Measurements from ENCODE around the gene PDE2A. TPM values are rescaled to one million over a fixed set of nuclear protein-coding genes. Genes with fewer than 3 reads are reported as not detected.

The PDE2A gene
- total and polyA plus RNA-seq, 2 donors (not counting 3 experiments of a cell fraction or from before 2014, with no cell fraction given), result 14.8 to 16.8 TPM

GRCh38 chr11:72710278-72710677 lies 36.1 kb upstream of the PDE2A start:
- H3K36me3 ChIP-seq (ENCODE audit: control insufficient read depth in 2 of 2, extremely low read depth in 1 of 2, insufficient read depth in 2 of 2, low read length in 2 of 2), result peaks cover 0 to 45% of the 10 kb centered on the region in 2 experiments
- ChIA-PET CTCF (interaction anchor here (0.9 kb wide), 1 partner anchor 15 kb away, joined by 3 read pairs; no protein-coding TSS in a partner anchor), POLR2A (no interaction called here)
- H2AFZ ChIP-seq (ENCODE audit: low read depth, low read length), result no peak overlapping the region
- intact Hi-C loops (cut with micrococcal nuclease), result no loop called here
- H3K9me1 ChIP-seq (replicated peaks; ENCODE audit: control insufficient read depth, extremely low read depth, insufficient read depth, low read length), result no peaks in the 10 kb centered on the region
- dilution Hi-C loops (cut with MboI; ENCODE audit: extremely low pct_ligation_motif_present, low sequenced_read_pairs), result no loop called here
- H3K79me2 ChIP-seq (ENCODE audit: control insufficient read depth, insufficient read depth, low read length), result no peaks in the 10 kb centered on the region
- H3K9ac ChIP-seq (replicated peaks; ENCODE audit: extremely low read depth, insufficient read depth, low read length), result no peak overlapping the region
- TF ChIP-seq GATA2 (IDR thresholded peaks at IDR 0.05; ENCODE audit: insufficient read depth, insufficient read length, low read depth, low read length) (no peak), EZH2 (IDR thresholded peaks at IDR 0.05; ENCODE audit: borderline replicate concordance, low read depth, low read length, severe bottlenecking) (no peak), MAX (IDR thresholded peaks at IDR 0.05; ENCODE audit: insufficient read depth, insufficient read length) (no peak), CTCF (IDR thresholded peaks at IDR 0.05; ENCODE audit: extremely low read depth in 1 of 2, insufficient read depth in 1 of 2, low read depth in 1 of 2, low read length in 2 of 2) (no peak), POLR2A (IDR thresholded peaks at IDR 0.05; ENCODE audit: low read depth, low read length) (no peak), FOS (IDR thresholded peaks at IDR 0.05; ENCODE audit: borderline replicate concordance, insufficient read depth, low read length) (no peak), POLR2AphosphoS5 (IDR thresholded peaks at IDR 0.05; ENCODE audit: insufficient read depth, low read depth, low read length) (no peak), JUN (IDR thresholded peaks at IDR 0.05; ENCODE audit: borderline replicate concordance, insufficient read depth, insufficient read length, low read depth) (no peak), MYC (IDR thresholded peaks at IDR 0.05; ENCODE audit: low read depth, low read length) (no peak)
- no TSS peak for BruUV-seq (replicated peaks)
- no peaks in the 10 kb centered on the region for H3K27me3 ChIP-seq (ENCODE audit: control insufficient read depth in 2 of 2, insufficient read depth in 2 of 2, low read length in 2 of 2)
- FAIRE-seq (no peak), DNase-seq (ENCODE audit: low read depth, low spot score) (no peak)
- no peak overlapping the region for H3K4me2 ChIP-seq (ENCODE audit: insufficient read depth, low read length)
- H3K27ac ChIP-seq (ENCODE audit: insufficient read depth, low read depth, low read length), result no peak overlapping the region
- no peaks in the 10 kb centered on the region for H3K9me3 ChIP-seq (replicated peaks; ENCODE audit: control insufficient read depth, insufficient read depth, low read length)
- H3K4me1 ChIP-seq (ENCODE audit: control insufficient read depth, extremely low read depth, insufficient read depth, low read length), result no peaks in the 10 kb centered on the region
- no peaks in the 10 kb centered on the region for H4K20me1 ChIP-seq (replicated peaks; ENCODE audit: control insufficient read depth, extremely low read depth, insufficient read depth, low read length)
- H3K4me3 ChIP-seq (replicated peaks in 1 of 3; ENCODE audit: insufficient read depth in 1 of 3, low read depth in 1 of 3, low read length in 3 of 3), result no peak overlapping the region

Data from endothelial cell of umbilical vein (primary cell).